Measurements from ENCODE around the gene GTSE1.
A peak's percentile ranks its signal among the peaks of the same experiment; 100 is the strongest.

GTSE1 gene

DNA sequence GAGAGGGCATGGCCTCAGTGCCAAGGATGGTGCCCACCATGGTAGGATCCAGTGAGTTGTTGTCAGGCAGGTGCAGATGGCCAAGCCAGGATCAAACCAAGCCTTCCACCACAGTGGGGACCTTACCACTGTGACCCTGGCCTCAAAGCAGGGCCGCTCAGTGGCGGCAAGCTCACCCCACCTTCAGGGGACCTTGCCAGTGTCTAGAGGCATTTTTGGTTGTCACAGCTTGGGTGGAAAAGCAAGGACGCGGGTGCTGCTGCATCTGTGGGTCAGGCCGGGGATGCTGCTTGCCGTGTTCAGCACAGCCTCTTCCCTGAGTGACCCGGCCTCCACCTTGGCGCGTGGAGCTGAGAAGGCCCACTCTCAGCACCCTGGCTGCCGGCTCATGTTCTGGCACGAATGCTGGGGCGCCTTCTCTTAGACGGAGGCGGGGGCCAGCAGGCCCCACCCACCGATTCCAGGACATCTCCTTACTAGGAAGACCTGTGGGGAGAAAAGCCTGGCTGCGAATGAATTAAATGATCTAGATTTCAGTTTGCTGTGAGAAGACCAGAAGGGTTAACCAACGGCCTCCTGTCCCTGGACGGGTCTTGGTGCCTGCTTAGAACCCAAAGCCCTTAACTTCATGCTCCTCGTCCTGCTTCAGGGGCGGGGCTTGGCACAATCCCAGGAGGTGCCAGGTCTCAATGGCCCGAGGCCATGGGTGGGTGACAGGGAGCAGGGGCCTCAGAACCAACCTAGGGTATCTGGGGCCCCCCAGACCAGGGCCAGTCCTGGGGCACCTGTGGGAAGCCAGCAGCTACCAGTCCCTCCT lies 57.7 kb downstream of the GTSE1 start:
- no peak for DNase-seq

DNA sequence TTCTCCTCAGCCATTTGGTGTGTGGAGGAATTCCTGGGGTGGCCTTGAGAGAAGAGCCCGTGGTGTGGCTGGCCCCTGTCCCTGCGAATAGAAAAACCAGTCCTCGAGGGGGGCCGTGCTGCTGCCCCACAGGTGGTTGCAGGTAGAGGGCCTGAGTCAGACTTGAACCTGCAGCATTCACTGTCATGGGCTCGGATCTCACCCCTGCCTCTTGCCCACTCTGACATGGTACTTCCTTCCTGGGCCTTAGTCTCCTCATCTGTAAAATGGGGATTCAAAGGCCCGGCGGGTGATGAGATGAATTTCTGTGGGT lies 58.3 kb downstream of the GTSE1 start:
- no peak for DNase-seq

DNA sequence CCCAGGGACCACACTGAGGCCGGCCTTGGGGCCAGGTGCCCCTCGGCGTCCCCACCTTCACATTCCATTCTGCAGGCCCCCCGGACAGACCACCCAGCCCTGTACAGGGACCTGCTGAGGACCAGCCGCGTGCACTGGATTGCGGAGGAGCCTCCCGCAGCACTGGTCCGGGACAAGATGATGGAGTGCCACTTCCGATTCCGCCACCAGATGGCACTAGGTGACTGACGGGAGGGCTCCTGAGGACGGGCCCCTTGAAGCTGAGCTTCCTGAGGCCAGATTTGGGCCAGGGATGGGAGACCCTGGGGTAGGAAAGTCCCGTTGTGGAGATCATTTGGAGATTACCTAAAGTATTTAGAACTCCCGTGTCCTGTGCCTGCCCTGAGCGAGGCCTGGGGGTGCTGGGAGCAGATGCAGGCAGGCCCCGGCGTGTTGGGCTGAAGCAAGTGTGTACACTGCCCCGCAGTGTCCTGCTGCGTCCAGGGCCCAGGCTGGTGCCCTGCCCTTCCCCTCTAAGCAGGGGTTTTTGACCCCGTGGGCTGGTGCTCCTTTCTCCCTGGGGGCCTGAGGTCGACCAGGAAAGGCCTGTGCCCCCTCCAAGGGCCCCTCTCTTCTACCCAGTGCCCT lies 58.8 kb downstream of the GTSE1 start:
- DNase-seq, result peak in 1 of 2 donors; percentile 20

DNA sequence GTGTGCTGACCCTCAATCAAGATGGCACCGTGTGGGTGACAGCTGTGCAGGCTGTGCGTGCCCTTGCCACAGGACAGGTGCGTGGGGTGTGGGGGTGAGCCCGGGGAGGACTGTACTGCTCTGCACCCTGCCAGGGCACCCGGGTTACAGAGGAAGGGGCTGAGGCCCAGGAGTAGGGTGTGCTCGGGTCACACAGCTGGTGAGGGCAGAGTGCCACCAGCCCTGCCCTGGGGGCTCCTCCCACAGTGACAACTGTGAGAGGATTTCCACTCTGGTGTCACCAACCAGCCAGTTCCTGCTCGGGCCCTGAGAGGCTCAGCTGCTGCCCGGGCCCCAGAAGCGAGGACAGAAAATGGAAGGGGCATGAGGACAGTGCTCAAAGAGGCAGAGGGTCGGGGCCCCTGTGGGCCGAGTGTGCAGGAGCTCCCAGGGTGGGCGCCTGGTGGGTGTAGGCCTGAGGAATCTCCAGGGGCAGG lies 59.4 kb downstream of the GTSE1 start:
- no peak for DNase-seq

DNA sequence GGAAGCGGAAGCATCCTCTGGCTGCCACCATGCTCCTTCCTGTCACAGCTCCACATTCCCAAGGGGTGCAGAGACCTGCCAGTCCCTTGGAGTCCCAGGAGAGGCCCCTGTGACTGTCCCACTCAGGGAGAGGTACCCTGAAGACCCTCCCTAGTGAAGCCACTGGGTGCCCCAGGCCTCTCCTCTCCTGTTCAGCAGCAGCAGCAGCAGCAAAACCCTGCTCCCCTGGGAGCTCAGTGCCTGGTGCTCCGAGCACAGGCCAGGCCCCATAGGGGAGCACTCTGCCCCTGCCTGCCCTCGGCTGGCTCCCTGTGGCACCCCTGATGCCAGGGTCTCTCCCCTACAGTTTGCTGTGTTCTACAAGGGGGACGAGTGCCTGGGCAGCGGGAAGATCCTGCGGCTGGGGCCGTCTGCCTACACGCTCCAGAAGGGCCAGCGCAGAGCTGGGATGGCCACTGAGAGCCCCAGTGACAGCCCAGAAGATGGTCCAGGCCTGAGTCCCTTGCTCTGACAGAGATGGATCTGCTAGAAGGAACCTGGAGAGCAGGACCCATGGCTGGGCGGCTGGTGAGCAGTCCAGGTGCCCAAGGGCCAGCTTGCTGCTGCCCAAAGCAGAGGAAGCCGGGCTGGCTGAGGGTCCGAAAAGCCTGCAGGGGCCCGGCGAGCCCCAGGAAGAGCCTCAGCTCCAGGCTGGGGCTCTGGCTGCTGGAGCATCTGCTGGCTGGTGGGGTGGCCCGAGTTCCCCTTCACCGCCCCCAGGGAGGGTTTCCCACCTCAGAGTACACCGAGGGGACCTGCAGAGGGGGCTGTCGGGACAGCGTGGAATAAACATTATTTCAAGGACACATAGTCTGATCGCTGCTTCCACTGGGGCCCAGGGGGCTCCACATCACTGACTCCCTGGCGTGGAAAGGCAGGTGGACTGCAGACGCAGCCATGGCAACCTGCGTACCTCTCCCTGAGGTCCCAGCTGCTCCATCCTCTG lies 60.1 kb downstream of the GTSE1 start:
- DNase-seq, result no peak

DNA sequence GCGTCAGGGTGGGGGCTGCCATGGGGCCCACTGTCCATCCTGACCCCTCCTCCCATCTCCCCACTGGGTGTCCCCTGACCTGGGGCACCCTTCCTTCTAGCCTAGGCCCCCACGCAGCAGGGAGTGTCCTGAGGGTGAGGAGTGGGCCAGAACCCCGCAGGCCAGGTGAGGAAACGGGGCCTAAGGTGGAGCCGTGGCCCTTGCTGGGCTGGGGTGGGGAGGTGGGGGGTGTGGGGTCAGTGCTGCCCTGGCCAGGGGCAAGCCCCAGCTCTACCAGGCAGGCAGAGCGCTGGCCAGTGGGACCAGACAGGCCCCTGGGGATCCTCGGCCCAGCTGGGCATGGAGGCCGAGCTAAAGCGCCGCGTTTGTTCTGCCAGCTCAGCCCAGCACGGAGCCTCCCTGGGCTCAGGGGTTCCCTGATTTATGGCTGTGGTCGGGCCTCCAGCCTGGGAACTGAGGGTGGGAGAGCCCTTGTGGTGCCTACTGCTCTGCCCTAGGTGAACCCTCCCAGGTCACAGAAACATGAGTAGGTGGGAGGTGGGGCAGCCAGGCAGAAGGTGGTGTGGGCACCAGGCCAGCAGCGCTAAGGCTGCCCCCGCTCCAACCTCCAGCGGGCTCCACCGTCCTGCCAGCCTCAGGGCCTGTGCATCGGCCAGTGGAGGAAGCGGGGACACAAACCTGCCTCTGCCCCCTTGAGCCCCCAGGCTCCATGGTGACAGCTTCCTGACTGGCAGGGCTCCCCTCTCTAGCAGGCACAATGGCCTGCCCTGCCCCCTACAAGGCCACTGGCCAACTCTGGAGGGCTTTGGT lies 61.2 kb downstream of the GTSE1 start:
- DNase-seq, result no peak

DNA sequence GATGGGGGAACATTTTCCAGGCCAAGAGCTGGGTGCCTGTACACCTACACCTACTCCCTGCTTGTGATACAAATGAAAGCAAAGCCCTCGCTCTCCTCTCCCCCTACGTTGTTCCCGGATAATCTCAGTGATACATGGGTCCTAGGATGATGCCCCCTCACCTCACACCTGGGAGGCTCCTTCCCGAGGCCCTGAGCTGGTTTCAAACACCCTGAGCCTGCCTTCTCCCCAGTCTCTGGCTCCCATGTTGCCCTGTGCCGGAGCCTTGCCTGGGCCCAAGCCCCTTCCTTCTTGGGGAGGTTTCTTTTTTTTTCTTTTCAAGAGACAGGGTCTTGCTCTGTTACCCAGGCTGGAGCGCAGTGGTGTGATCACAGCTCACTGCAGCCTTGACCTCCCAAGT lies 62.1 kb downstream of the GTSE1 start:
- DNase-seq, result no peak

DNA sequence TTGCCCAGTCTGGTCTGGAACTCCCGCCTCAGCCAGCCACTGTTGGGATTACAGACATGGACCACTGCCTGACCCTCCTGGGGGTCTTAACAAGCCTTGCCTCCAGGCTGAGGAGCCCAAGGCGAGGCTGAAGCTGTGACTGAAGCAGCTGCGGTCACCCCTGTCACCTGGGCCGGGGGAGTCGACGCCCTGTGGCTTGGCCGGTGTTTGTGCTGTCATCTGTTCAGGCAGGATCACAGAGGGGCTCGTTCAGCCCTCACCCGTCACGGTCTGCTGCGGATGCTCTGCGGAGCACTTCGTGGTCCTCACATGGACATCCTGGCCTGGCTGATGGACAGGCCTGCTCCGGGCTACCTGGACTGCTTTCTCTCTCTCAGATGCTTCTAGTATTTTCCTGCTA lies 62.7 kb downstream of the GTSE1 start:
- no peak for DNase-seq

DNA sequence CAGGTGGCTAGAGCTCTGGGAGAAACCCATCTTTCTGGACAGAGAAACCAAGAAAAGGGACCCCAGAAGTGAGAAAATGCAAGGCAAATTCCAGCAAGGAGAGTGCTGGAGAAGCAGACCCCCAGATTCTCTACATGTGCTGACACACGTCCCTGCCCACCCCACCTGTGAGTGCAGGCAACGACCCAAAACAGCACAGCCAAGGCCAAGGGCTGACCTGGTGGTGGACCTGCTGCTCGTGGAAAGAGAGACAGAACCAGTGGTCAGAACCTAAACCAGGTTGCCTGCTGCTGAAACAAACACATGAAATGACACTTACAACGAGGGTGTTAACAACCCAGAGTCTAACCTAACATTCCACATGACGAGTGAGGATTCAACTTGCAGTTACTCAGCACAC lies 63.4 kb downstream of the GTSE1 start:
- DNase-seq, result no peak

DNA sequence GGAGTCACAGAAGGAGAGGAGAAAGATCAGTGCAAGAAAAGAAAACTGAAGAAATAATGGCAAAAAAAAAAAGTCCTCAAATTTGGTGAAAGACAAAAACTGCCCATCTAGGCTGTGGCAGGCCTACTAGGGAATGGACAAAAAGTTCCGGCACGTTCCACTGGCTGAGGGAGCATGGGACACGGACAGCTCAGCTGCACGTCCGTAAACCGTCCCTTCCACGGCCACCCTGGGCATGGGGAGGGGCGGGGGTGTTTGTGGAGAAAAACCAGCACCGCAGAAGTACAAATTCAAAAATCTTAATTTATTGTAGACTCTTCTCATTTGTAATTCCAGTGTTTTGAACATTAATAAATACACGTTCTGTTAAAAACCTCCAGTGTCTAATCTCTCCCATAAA lies 64.2 kb downstream of the GTSE1 start:
- no peak for DNase-seq

DNA sequence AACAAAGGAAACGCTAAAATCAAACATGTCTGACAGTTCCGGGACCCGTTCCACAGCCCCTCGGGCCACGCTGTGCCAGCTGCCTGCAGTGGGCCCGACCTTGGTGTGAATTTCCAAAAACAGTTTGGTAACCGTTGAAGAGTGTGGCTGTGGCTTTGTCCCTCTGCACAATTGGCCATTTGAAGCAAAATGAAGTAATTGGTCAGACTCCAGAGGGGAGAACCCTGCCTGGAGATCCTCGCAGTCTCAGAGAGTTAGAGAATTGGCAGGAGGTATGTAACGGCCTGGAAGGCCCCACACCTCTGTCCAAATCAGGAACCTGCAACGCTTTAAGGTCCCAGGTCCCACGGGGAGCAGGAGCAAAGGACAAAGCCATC lies 65.1 kb downstream of the GTSE1 start:
- no peak for DNase-seq

DNA sequence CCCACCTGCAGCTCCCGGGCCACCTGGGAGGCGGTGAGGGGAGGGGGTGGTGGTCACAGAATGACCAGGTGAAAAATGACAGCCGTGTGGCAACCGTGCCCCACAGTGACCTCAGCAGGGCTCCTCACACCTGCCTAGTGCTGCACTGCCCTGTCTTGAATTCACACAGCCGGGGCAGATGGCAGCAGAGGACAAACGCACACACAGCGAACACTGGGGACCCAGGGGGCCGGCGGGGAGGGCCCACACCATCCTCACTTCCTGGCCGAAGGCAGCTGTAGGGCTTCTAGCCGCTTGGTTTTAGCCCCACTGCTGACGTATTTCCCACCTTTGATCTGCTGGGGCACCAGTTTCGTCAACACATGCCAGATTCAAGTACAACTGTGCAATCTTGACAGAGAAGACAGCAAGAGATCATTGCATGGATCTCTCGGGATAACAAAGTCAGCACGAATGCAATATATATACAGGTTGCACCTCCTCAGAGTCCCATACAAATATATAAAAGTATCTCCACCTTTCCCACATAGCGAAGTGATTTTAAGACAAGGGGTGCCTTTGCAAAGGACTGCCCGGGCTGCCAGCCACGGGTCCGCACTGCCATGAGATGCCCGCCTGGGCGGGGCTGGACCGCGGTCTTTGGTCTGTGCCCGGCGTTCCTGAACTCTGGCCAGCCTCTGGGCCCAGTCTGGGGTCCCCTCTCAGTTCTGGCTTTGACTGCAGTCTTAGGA lies 65.7 kb downstream of the GTSE1 start:
- DNase-seq, result no peak

DNA sequence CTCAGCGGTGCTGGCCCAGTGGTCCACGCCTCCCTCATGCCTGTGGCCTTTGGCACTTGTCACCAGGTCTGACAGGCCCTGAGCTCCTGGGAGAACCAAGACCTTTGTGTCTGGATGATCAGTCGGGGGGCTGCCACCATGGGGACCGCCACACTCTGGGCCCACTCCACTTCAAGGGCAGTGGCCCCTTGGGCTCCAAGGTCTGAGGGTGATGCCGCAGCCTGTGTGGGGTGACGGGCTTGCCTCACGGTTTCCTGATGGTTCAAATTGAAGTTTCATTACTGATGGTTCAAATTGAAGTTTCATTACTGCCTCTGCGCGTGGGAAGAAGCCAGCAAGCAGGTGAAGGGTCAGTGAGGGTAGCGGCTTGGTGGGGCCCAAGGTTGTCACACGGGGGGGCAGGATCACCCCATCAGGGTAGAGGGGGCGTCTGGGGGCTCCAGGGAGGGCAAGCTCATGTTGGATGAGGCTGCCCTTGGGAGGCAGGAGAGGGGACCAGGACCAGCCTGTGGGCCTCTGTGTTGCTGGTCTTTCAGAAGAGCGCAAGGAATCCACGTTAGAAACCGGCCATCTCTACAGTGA lies 66.4 kb downstream of the GTSE1 start:
- DNase-seq, result no peak

DNA sequence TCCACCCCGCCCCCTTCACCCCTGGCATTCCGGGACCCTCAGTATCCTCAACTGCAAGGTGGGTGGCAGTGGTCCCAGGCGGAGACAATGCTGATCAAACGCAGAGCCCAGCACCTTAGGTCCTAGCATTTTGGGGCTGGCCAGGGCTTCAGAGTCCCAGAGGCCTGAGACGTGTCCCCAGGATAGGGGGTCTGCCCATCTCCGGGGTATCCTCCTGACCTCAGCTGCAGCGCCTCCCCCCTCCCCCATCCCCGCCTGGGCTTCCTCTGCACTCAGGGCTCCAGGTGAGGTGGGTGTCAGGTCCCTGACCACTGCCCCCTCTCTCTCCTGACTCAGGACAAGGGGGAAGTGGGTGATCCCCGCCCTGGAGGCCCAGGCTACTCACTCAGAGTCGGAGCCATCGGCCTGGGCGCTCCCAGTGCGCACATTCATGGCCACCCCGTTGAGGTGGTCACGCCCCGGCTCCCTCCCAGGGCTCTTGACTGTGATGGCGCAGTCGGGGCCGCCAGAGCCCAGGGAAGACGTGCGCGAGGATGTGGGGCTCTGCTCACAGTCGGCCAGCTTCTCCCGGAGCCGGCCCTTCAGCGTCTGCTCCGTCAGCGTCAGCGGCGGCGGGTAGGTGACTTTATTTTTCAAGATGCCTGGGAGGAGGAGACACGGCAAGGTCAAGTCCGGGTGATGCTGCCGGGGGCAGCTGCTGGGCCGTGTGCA lies 67.1 kb downstream of the GTSE1 start:
- DNase-seq, result no peak

DNA sequence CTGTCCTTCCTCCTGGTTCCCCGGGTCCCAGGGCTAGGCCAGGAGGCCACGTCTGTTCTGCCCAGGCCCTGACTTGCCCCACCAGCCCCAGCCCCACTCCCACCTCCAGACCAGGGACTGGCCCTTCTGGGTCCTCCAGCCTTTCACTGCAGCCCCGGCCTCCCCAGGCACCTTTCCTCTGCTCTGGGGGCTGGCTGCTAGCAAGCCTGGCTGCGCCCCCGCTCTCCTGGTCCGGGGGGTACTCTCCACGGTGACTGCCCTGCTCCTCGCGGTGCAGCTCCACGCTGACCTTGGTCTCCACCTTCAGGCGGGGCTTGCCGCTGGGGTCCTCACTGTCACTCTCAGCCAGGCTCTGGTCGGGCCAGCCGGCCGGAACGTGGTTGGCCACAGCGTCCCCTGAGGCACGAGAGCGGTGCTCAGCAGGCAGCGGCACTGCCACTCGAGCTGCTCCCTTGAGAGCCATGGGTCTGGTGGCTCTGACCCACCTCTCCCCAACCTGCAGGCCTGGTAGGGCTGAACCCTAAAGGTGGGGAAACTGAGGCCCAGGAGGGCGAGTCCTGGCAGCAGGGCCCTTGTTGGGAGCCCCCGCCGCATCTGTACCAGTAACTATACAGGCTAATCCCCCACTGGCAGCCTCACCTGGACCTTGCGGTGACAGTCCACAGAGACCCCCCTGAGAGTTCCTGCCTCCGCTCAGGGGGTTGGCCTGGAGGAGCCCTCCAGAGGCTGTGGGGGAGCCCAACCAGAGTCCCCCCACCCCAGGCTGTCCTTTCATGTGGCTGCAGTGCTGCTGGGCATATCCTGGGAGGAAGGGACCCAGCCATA lies 67.9 kb downstream of the GTSE1 start:
- DNase-seq, result no peak

DNA sequence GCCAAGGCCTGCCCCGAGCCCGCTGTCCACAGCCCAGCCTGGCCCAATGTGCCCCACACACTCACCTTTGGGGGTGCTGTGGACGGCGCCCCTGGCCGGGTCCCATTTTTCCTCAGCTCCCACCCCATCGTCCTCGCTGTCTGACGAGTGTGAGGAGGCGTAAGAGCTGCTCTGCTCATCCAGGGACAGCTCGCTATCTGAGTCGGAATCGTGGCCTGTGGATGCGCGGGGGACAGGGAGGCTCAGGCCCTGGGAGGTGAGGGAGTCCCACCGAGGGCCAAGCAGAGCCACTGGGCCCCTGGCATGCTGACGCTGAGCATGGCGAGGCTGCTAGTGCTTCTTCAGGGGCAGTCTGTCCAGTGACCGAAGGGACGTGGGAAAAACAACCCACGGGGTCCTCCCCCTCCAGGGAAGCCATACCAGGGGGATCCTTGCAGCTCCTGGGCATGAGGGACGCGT lies 68.5 kb downstream of the GTSE1 start:
- no peak for DNase-seq

DNA sequence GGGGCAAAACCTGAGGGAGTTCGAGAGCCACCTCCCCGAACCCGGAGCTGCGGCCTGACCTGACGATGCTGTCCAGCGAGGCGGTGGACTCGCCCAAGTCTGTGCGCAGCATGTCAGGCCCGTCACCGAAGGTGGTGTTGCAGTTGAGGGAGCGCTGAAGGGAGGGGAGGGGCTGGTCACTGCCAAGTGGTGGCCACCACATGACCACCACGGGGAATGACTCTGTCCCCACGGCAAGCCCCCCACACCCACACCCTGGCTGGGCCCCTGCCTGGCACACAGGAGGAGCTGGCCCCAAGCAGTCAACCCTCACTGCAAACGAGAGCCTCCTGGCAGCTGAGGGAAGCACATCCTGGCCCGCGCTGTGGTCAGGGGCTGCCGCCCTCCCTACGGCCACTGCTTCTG lies 69.7 kb downstream of the GTSE1 start:
- no peak for DNase-seq

DNA sequence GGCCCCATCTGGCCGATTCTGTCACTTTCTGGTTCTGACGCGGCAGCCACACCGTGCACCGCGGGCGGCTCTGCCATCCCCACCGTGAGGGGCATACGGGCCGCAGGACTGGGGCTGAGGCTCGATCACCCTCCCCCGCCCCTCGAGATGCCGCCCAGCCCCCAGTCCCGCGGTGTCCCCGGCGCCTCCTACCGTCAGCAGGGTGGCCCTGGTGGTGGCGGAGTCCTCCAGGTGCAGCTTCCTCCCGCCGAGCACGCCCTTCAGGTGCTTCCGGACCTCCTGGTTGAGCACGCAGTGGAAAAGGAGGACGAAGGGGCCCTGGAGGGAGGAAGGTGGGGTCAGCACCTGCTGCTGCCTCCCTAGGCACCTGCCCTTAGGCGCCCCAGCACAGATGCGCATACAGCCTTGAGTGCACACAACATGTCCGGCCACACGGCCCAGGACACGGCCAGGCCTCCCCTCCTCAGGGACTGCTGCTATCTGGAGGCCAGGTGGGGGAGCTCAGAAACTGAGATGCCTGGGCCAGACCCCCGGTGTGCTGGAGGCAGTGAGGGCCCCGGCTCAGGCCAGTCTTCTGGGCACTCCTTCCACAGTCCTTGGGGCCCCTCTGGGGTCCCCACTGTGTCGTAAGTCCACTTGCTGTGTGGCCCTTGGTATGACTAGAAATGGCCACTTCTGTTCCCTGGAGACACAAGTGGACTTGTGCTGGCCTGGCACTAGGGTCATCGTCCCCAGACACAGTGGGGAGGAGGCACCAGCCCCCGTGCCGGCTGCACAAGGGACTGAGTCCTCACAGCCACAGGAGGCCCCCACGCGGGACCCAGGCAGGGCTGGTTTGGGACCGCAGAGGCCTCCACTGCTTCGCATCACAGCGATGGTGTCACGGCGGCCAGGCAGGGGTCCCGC lies 70.4 kb downstream of the GTSE1 start:
- no peak for DNase-seq

DNA sequence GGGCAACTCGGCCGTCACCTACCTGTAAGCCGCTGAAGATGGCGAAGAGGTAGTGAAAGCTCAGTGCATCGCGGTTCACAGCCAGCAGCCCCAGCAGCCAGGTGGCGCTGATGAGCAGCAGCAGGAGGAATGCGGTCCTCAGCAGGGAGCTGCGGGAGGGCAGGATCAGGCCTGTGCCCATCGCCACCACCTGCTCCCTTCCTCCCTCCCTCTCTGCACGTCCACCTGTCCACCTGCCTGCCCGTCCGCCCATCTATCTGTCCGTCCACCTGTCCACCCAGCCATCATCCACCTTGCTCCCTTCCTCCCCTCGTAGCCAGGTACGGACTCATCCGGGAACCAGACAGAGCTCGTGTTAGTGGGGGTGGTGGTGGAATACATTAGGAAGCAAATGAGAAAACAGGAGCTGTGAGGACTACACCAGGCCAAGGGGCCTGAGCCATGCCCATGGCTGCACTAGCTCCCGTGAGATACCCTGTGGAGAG lies 71.1 kb downstream of the GTSE1 start:
- no peak for DNase-seq

Measured in hippocampal formation (tissue), 2 donors.